ENCODE results near the gene SMOC2.

The SMOC2 gene

DNA sequence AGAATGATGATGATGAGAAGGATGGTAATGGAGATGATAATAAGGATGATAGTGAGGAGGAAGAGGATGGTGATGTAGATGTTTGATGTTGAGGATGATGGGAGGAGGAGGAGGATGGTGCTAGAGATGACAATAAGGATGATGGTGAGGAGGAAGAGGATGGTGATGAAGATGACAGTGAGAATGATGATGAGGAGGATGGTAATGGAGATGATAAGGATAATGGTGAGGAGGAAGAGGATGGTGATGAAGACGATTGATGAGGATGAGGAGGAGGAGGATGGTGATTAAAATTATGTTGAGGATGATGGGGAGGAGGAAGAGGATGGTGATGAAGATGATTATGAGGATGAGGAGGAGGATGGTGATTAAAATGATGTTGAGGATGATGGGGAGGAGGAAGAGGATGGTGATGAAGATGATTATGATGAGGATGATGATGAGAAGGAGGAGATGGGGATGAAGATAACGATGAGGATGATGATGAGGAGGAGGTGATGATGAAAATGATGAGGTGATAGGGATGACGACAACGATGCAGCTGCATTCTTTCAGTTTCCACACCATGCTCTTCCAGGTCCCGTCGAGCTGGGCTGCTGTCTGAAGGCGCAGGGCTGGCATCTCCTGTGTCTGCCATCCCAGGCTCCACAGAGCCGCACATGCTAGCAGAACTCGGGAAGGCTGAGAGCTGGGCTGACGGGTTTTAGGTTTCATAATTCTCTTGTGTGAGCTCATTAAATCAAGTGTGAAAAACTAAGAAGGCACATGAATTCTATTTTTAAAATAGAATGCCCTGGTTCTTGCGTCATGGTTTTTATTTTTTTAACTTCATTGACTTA is 274.9 kb downstream of the SMOC2 start:
- DNase-seq = no peak

- no peak for DNase-seq
Measured at GRCh38 chr6:168716581-168716980, 275.6 kb downstream of the SMOC2 start.

- DNase-seq = no peak
Measured at GRCh38 chr6:168717491-168717890, 276.5 kb downstream of the SMOC2 start.
